Loucy (cell line): ENCODE data around the gene NHP2.

Source experiments
- EZH2phosphoT487 ChIP-seq: fragments of 200-600 bp; IDR thresholded peaks from 2 replicates; pipeline ENCODE4 v1.6.1; 2018; ENCODE audit warnings: antibody characterized with exemption, mild to moderate bottlenecking, moderate library complexity, borderline replicate concordance
- TF ChIP-seq, protein P1 (sequence below): fragments of 200-600 bp; sonication (generic); conservative IDR thresholded peaks from 2 replicates; pipeline ENCODE4 v1.5.1; 2014; ENCODE audit warnings: mild to moderate bottlenecking, antibody characterized with exemption, low read length

DNA sequence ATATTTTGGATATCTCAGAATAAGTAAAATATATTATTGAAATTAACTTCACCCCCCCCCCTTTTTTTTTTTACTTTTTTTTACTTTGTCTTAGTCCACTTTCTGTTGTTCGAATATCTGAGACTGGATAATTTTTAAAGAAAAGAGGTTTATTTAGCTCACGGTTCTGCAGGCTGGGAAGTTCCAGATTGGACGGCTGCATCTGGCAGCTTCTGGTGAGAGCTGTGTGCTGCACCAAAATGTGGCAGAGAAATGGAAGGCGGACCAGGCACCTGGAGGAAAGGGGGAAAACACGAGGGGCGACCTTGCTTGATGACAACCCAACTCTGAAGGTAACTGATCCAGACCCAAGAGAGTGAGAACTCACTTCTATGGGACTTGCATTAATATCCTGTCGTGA lies 39.1 kb upstream of the NHP2 start:
- TF ChIP-seq, protein P1, sequence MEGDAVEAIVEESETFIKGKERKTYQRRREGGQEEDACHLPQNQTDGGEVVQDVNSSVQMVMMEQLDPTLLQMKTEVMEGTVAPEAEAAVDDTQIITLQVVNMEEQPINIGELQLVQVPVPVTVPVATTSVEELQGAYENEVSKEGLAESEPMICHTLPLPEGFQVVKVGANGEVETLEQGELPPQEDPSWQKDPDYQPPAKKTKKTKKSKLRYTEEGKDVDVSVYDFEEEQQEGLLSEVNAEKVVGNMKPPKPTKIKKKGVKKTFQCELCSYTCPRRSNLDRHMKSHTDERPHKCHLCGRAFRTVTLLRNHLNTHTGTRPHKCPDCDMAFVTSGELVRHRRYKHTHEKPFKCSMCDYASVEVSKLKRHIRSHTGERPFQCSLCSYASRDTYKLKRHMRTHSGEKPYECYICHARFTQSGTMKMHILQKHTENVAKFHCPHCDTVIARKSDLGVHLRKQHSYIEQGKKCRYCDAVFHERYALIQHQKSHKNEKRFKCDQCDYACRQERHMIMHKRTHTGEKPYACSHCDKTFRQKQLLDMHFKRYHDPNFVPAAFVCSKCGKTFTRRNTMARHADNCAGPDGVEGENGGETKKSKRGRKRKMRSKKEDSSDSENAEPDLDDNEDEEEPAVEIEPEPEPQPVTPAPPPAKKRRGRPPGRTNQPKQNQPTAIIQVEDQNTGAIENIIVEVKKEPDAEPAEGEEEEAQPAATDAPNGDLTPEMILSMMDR = no peak
- no peak for TF ChIP-seq EZH2phosphoT487
